AG09319 (cell line): ENCODE measurements around the gene UPF1.

Experiments used
- DNase-seq: peaks from one replicate; pipeline ENCODE4 v3.0.0-alpha.2; 2010; ENCODE audit warnings: low read depth; ENCODE audit errors: extremely low read depth
- CTCF ChIP-seq: IDR thresholded peaks from 2 replicates; pipeline ENCODE4 v1.5.1; 2011; ENCODE audit warnings: low read depth, mild to moderate bottlenecking, inconsistent platforms, low read length, moderate library complexity

The UPF1 gene

GRCh38 chr19:18860725-18861124 lies 29.0 kb downstream of the UPF1 start:
- no peak for DNase-seq
- no peak for TF ChIP-seq CTCF

- TF ChIP-seq CTCF = no peak
- DNase-seq = no peak
Measured at GRCh38 chr19:18861235-18861634, 29.5 kb downstream of the UPF1 start.

- DNase-seq = no peak
- TF ChIP-seq CTCF = no peak
Measured at GRCh38 chr19:18861917-18862316, 30.2 kb downstream of the UPF1 start.

- DNase-seq = no peak
- no peak for TF ChIP-seq CTCF
Measured at GRCh38 chr19:18862976-18863842, 31.4 kb downstream of the UPF1 start.

GRCh38 chr19:18863843-18864362 lies 32.1 kb downstream of the UPF1 start:
- TF ChIP-seq CTCF = no peak
- no peak for DNase-seq

- no peak for DNase-seq
- TF ChIP-seq CTCF = no peak
Measured at GRCh38 chr19:18865106-18865972, 33.6 kb downstream of the UPF1 start.
